Left ventricle myocardium inferior (tissue), 1 donor: ENCODE measurements around the gene PTGER4. TPM values are rescaled to one million over a fixed set of nuclear protein-coding genes. Genes with fewer than 3 reads are reported as not detected.
A peak's percentile ranks its signal among the peaks of the same experiment; 100 is the strongest.

Source experiments
- DNase-seq: peaks from one replicate; pipeline ENCODE4 v3.0.0-alpha.2; 2020
- H3K27ac ChIP-seq: fragments of 200-600 bp; replicated peaks from 2 replicates; pipeline ENCODE4 v1.8.0; 2021
- H3K27me3 ChIP-seq: fragments of 200-600 bp; 2 replicates; pipeline ENCODE4 v1.8.0; 2021; ENCODE audit warnings: low read depth
- H3K36me3 ChIP-seq: fragments of 200-600 bp; 2 replicates; pipeline ENCODE4 v1.8.0; 2021
- H3K4me1 ChIP-seq: fragments of 200-600 bp; 2 replicates; pipeline ENCODE4 v1.8.0; 2021
- H3K4me3 ChIP-seq: fragments of 200-600 bp; 2 replicates; pipeline ENCODE4 v1.8.0; 2021; ENCODE audit warnings: mild to moderate bottlenecking, moderate library complexity
- H3K9me3 ChIP-seq: fragments of 200-600 bp; replicated peaks from 2 replicates; pipeline ENCODE4 v1.8.0; 2021
- CTCF ChIP-seq: fragments of 200-600 bp; IDR thresholded peaks from 2 replicates; pipeline ENCODE4 v1.8.0; 2021; ENCODE audit warnings: antibody characterized with exemption, mild to moderate bottlenecking, borderline replicate concordance
- intact Hi-C: fragments of 100-400 bp; cut with micrococcal nuclease; formaldehyde crosslinking; loops from one replicate; pipeline ENCODE4 v1.11.0; 2022
- total RNA-seq: library from RNA; stranded (reverse); fragmentation: NEBNext Ultra II Directional; extraction: Animal tissue kit (Norgen Biotek cat#: 25700); gene quantifications from one replicate; pipeline ENCODE4 v1.2.1, GENCODE V29; 2021
- donor health status: DM: no; HTN: yes; CAD: no; lungs with severe emphysema.

PTGER4 gene
- total RNA-seq, 1 donor from 2014 or later = 6.2 TPM

GRCh38 chr5:40734986-40735385 is 55.3 kb downstream of the PTGER4 start:
- H3K27me3 ChIP-seq = no peaks in the 10 kb centered on the region
- intact Hi-C loops = loop anchor here (10.0 kb wide), 1 partner anchor 780 kb away; no protein-coding TSS in a partner anchor
- no peak for TF ChIP-seq CTCF
- no peak overlapping the region for H3K4me3 ChIP-seq
- no peak for DNase-seq
- H3K4me1 ChIP-seq = peaks cover 30% of the 10 kb centered on the region
- peaks cover 14% of the 10 kb centered on the region for H3K36me3 ChIP-seq
- peak overlapping the region; percentile 26 for H3K27ac ChIP-seq
- H3K9me3 ChIP-seq = peaks cover 16% of the 10 kb centered on the region

GRCh38 chr5:40735609-40736008 is 55.9 kb downstream of the PTGER4 start:
- peaks cover 20% of the 10 kb centered on the region for H3K36me3 ChIP-seq
- H3K27me3 ChIP-seq = no peaks in the 10 kb centered on the region
- no peak overlapping the region for H3K27ac ChIP-seq
- no peak for TF ChIP-seq CTCF
- no peak overlapping the region for H3K4me3 ChIP-seq
- intact Hi-C loops = loop anchor here (10.0 kb wide), 1 partner anchor 781 kb away; no protein-coding TSS in a partner anchor
- no peak for DNase-seq
- H3K4me1 ChIP-seq = peaks cover 30% of the 10 kb centered on the region
- peaks cover 22% of the 10 kb centered on the region for H3K9me3 ChIP-seq

- H3K4me1 ChIP-seq = peaks cover 30% of the 10 kb centered on the region
- no peak overlapping the region for H3K4me3 ChIP-seq
- H3K36me3 ChIP-seq = peaks cover 27% of the 10 kb centered on the region
- intact Hi-C loops = loop anchor here (10.0 kb wide), 1 partner anchor 781 kb away; no protein-coding TSS in a partner anchor
- TF ChIP-seq CTCF = peak; percentile 89
- H3K27ac ChIP-seq = no peak overlapping the region
- no peak for DNase-seq
- peaks cover 28% of the 10 kb centered on the region for H3K9me3 ChIP-seq
- H3K27me3 ChIP-seq = no peaks in the 10 kb centered on the region
These were observed 56.6 kb downstream of the PTGER4 start for GRCh38 chr5:40736103-40736875.

GRCh38 chr5:40738502-40738901 is 58.8 kb downstream of the PTGER4 start:
- TF ChIP-seq CTCF = no peak
- Histone ChIP-seq H3K4me3 (no peak overlapping the region), H3K27ac (no peak overlapping the region), H3K36me3 (peaks cover 38% of the 10 kb centered on the region), H3K4me1 (peaks cover 27% of the 10 kb centered on the region), H3K27me3 (no peaks in the 10 kb centered on the region), H3K9me3 (peaks cover 28% of the 10 kb centered on the region)
- intact Hi-C loops = loop anchor here (10.0 kb wide), 1 partner anchor 784 kb away; no protein-coding TSS in a partner anchor
- DNase-seq = no peak

Other genes with a start within 250 kb of the PTGER4 start
- 14.3 TPM for gene TTC33, start 76.0 kb downstream of the PTGER4 start, total RNA-seq
- gene PRKAA1, start 118.5 kb downstream of the PTGER4 start, total RNA-seq = 38.5 TPM
- gene RPL37, start 155.3 kb downstream of the PTGER4 start, total RNA-seq = 624 TPM
- 6.1 TPM for gene CARD6, start 161.5 kb downstream of the PTGER4 start, total RNA-seq
- 175 TPM for gene C7, start 229.6 kb downstream of the PTGER4 start, total RNA-seq